ENCODE data around the gene CHAD. TPM values are rescaled to one million over a fixed set of nuclear protein-coding genes. Genes with fewer than 3 reads are reported as not detected.

The CHAD gene
- total RNA-seq, 1 experiment from 2014 or later: 0.57 TPM

GRCh38 chr17:50459756-50460155 lies 8.9 kb downstream of the CHAD start:
- WGBS (ENCODE audit: extremely low coverage, insufficient read length, low lambda C conversion rate): no CpG with 5 or more reads among the region's 4 CpGs
- Mint-ChIP-seq H3K9me3 (no peaks in the 10 kb centered on the region), H3K36me3 (ENCODE audit: insufficient read depth in 1 of 3, low read depth in 3 of 3) (peaks cover 0 to 2% (median 0%) of the 10 kb centered on the region in 3 experiments; a peak in 2 of 7 replicates), H3K4me3 (no peak overlapping the region), H3K4me1 (no peaks in the 10 kb centered on the region), H3K27ac (no peak overlapping the region), H3K27me3 (ENCODE audit: low read depth) (no peaks in the 10 kb centered on the region)
- Histone ChIP-seq H3K4ac (ENCODE audit: low read depth, low read length) (no peak overlapping the region), H2AK5ac (ENCODE audit: insufficient read length, low read length) (no peak overlapping the region), H2AFZ (ENCODE audit: low read length) (no peak overlapping the region), H2BK5ac (ENCODE audit: insufficient read length, low read length) (no peak overlapping the region), H3K4me2 (ENCODE audit: insufficient read depth, insufficient read length, low read length) (no peak overlapping the region), H4K5ac (ENCODE audit: insufficient read length, low read depth, low read length) (no peak overlapping the region), H3T11ph (ENCODE audit: low read length) (no peak overlapping the region), H3K14ac (ENCODE audit: insufficient read depth, low read length) (no peak overlapping the region), H4K91ac (ENCODE audit: insufficient read length, low read depth, low read length) (no peak overlapping the region), H4K8ac (replicated peaks; ENCODE audit: insufficient read length, low read depth, low read length) (no peak overlapping the region), H2BK12ac (ENCODE audit: insufficient read length, low read depth, low read length) (no peak overlapping the region), H2BK15ac (ENCODE audit: low read depth, low read length) (no peak overlapping the region), H3K56ac (ENCODE audit: insufficient read length, low read depth, low read length) (no peak overlapping the region), H3K27me3 (ENCODE audit: insufficient read depth, low read length) (no peaks in the 10 kb centered on the region), H3K9ac (ENCODE audit: extremely low read depth, insufficient read length, low read length) (no peak overlapping the region), H3K79me2 (ENCODE audit: insufficient read depth, low read length) (no peaks in the 10 kb centered on the region), H3K9me3 (ENCODE audit: control insufficient read depth, low read depth, low read length) (no peaks in the 10 kb centered on the region), H3K27ac (ENCODE audit: insufficient read length, low read depth, low read length) (no peak overlapping the region), H3K23me2 (ENCODE audit: insufficient read length, low read depth, low read length, poor library complexity, severe bottlenecking) (peaks cover 3% of the 10 kb centered on the region), H2BK120ac (ENCODE audit: low read depth, low read length, poor library complexity, severe bottlenecking) (no peak overlapping the region), H3K18ac (ENCODE audit: insufficient read length, low read depth, low read length) (no peak overlapping the region), H3K4me1 (ENCODE audit: insufficient read depth, low read length) (no peaks in the 10 kb centered on the region), H4K20me1 (ENCODE audit: control insufficient read depth, insufficient read depth, insufficient read length) (no peaks in the 10 kb centered on the region), H3K23ac (ENCODE audit: insufficient read length, low read depth, low read length) (no peak overlapping the region), H2BK20ac (ENCODE audit: low read depth, low read length, poor library complexity, severe bottlenecking) (no peak overlapping the region), H3K79me1 (ENCODE audit: insufficient read depth, low read depth, low read length, poor library complexity, severe bottlenecking) (no peaks in the 10 kb centered on the region)
- no peak for DNase-seq
- TF ChIP-seq CTCF (conservative IDR thresholded peaks at IDR 0.05): no peak

Data from H9 (cell line).